ENCODE measurements around the gene RTP5. TPM values are rescaled to one million over a fixed set of nuclear protein-coding genes. Genes with fewer than 3 reads are reported as not detected.

RTP5 gene
- total RNA-seq, 1 experiment from 2014 or later: not detected

DNA sequence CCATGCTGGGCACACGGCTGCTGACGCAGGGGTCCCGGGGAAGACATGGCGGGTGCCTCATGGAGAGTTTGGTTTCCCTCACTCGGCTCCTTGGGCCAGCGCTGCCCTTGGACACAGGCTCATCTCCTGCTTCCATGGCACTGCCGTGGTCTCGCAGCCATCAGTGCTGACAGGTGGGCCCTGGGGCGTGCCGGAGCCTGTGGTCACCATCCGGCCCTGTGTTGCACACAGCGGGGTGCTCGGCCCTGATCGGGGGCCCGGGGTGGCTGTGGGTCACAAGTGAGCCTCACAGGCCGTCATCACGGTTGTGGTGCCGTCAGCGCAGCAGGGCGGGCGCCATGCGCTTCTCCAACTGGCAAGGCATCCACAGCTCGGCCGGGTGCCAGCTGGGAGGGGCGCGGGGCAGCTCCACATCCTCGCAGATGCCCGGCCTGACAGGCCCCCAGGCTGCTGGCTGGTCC lies 582 bp downstream of the RTP5 start:
- H2BK12ac ChIP-seq (ENCODE audit: insufficient read length, low read depth, low read length): no peak overlapping the region
- no peak for DNase-seq
- no peak overlapping the region for H3K27ac Mint-ChIP-seq
- H3K56ac ChIP-seq (ENCODE audit: insufficient read length, low read depth, low read length): no peak overlapping the region
- no peak overlapping the region for H2AFZ ChIP-seq (ENCODE audit: low read length)
- no peak overlapping the region for H3K4me3 Mint-ChIP-seq
- H3K27me3 Mint-ChIP-seq (ENCODE audit: low read depth): peaks cover 10% of the 10 kb centered on the region
- H3K4me1 ChIP-seq (ENCODE audit: insufficient read depth, low read length): no peaks in the 10 kb centered on the region
- no peaks in the 10 kb centered on the region for H3K27me3 ChIP-seq (ENCODE audit: insufficient read depth, low read length)
- no peaks in the 10 kb centered on the region for H3K23me2 ChIP-seq (ENCODE audit: insufficient read length, low read depth, low read length, poor library complexity, severe bottlenecking)
- H4K5ac ChIP-seq (ENCODE audit: insufficient read length, low read depth, low read length): no peak overlapping the region
- peaks cover 2% of the 10 kb centered on the region for H4K20me1 ChIP-seq (ENCODE audit: control insufficient read depth, insufficient read depth, insufficient read length)
- TF ChIP-seq, protein P1, sequence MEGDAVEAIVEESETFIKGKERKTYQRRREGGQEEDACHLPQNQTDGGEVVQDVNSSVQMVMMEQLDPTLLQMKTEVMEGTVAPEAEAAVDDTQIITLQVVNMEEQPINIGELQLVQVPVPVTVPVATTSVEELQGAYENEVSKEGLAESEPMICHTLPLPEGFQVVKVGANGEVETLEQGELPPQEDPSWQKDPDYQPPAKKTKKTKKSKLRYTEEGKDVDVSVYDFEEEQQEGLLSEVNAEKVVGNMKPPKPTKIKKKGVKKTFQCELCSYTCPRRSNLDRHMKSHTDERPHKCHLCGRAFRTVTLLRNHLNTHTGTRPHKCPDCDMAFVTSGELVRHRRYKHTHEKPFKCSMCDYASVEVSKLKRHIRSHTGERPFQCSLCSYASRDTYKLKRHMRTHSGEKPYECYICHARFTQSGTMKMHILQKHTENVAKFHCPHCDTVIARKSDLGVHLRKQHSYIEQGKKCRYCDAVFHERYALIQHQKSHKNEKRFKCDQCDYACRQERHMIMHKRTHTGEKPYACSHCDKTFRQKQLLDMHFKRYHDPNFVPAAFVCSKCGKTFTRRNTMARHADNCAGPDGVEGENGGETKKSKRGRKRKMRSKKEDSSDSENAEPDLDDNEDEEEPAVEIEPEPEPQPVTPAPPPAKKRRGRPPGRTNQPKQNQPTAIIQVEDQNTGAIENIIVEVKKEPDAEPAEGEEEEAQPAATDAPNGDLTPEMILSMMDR (conservative IDR thresholded peaks at IDR 0.05): no peak
- no peak overlapping the region for H3K23ac ChIP-seq (ENCODE audit: insufficient read length, low read depth, low read length)
- WGBS (ENCODE audit: extremely low coverage, insufficient read length, low lambda C conversion rate): no CpG with 5 or more reads among the region's 28 CpGs
- H4K91ac ChIP-seq (ENCODE audit: insufficient read length, low read depth, low read length): no peak overlapping the region
- H2BK20ac ChIP-seq (ENCODE audit: low read depth, low read length, poor library complexity, severe bottlenecking): no peak overlapping the region
- H3K4me1 Mint-ChIP-seq: peaks cover 0 to 15% of the 10 kb centered on the region in 2 experiments; a peak in 2 of 4 replicates
- H3K27ac ChIP-seq (ENCODE audit: insufficient read length, low read depth, low read length): no peak overlapping the region
- peaks cover 0 to under 1% (median 0%) of the 10 kb centered on the region in 3 experiments; a peak in 4 of 7 replicates for H3K36me3 Mint-ChIP-seq (ENCODE audit: insufficient read depth in 1 of 3, low read depth in 3 of 3)
- no peak overlapping the region for H3K14ac ChIP-seq (ENCODE audit: insufficient read depth, low read length)
- no peak overlapping the region for H2BK120ac ChIP-seq (ENCODE audit: low read depth, low read length, poor library complexity, severe bottlenecking)
- H2BK5ac ChIP-seq (ENCODE audit: insufficient read length, low read length): no peak overlapping the region
- H3K79me2 ChIP-seq (ENCODE audit: insufficient read depth, low read length): no peaks in the 10 kb centered on the region
- no peak overlapping the region for H3K9ac ChIP-seq (ENCODE audit: extremely low read depth, insufficient read length, low read length)
- no peak overlapping the region for H3K4me2 ChIP-seq (ENCODE audit: insufficient read depth, insufficient read length, low read length)
- no peak overlapping the region for H2AK5ac ChIP-seq (ENCODE audit: insufficient read length, low read length)
- H4K8ac ChIP-seq (replicated peaks; ENCODE audit: insufficient read length, low read depth, low read length): no peak overlapping the region
- no peak overlapping the region for H3K18ac ChIP-seq (ENCODE audit: insufficient read length, low read depth, low read length)
- H3K9me3 ChIP-seq (ENCODE audit: control insufficient read depth, low read depth, low read length): no peaks in the 10 kb centered on the region
- H2BK15ac ChIP-seq (ENCODE audit: low read depth, low read length): no peak overlapping the region
- no peak overlapping the region for H3T11ph ChIP-seq (ENCODE audit: low read length)
- peaks cover 12 to 20% of the 10 kb centered on the region in 2 experiments for H3K9me3 Mint-ChIP-seq
- no peaks in the 10 kb centered on the region for H3K79me1 ChIP-seq (ENCODE audit: insufficient read depth, low read depth, low read length, poor library complexity, severe bottlenecking)
- no peak overlapping the region for H3K4ac ChIP-seq (ENCODE audit: low read depth, low read length)

All from H9 (cell line).